Measurements from ENCODE around the gene FBRSL1.
"Not testable (repeated sequence)": the region's sequence is repeated elsewhere in the genome, so short reads cannot be mapped to it uniquely, and the experiment has no call there.

Gene FBRSL1

DNA sequence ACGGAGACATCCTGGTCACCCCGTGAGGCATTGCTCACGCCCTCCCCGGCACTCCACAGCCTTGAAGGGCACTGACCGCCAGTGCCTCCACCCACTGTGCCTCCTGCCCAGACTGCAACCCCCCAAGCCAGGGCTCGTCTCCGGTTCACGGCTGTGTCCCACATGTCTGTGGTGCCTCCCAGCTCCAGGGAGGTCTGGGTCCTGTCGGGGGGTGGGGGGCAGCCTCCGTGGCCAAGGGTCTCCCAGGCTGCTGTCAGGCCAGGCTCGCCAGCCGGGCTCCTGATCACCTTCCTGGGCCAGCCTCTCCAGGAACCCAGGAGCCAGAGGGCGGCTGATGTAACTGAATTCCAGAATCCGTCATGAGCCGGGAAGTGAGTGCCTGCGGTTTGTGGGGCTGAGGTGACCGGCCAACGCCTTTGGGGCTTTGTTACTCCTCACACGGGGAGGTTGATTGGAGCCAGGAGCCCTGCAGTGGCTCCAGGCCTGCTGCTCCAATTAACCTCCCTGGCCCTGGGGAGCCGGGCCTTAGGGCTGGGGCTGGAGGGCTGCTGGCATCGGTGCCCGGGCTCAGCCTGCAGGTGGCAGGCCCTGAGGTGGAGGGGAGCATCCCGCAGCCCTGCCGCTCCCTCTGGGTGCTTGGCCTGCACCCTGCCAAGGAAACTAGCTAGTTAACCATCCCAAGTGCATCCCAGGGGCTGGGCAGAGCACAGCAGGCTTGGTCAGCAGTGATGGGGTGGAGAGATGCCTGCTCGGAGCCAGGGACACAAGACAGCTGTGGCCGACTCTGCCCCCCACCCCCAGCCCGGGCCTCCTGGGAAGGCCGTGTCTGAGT, 36.4 kb upstream of the FBRSL1 start:
- DNase-seq (ENCODE audit: low read depth in 2 of 2) = no peak

DNA sequence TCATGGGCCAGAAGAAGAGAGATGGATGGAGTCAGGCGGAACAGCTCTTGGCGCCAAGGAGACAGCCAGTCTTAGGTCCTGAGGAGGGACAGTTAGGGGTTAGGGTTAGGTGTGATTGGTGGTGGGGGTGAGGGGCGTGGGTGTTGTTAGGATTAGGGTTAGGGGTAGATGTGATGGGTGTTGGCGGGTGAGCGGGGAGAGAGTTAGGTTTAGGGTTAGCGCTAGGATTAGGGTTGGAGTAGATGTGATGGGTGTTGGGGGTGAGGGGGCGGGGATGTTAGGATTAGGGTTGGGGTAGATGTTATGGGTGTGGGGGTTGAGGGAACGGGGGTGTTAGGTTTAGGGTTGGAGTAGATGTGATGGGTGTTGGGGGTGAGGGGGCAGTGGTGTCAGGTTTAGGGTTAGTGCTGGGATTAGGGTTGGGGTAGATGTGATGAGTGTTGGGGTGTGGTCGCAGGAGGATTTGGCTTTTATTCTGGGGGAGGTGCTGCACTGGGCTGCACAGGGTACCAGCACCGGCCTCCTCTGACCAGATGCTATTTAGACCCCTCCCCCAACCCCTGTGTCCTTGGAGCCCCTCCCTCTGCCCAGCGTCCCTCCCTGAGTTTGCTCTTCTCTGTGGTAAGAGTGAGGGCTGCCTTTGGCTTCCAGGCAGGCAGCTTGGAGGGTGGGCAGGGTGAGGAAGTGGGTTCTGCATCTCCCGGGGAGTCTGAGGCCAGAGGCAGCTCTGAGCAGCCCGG, 35.6 kb upstream of the FBRSL1 start:
- DNase-seq (ENCODE audit: low read depth in 2 of 2) = no peak

- no peak for DNase-seq (ENCODE audit: low read depth in 2 of 2)
Observed at GRCh38 chr12:132454933-132455418, 35.0 kb upstream of the FBRSL1 start.

GRCh38 chr12:132455565-132455964, 34.4 kb upstream of the FBRSL1 start:
- no peak for DNase-seq (ENCODE audit: low read depth in 2 of 2)

DNA sequence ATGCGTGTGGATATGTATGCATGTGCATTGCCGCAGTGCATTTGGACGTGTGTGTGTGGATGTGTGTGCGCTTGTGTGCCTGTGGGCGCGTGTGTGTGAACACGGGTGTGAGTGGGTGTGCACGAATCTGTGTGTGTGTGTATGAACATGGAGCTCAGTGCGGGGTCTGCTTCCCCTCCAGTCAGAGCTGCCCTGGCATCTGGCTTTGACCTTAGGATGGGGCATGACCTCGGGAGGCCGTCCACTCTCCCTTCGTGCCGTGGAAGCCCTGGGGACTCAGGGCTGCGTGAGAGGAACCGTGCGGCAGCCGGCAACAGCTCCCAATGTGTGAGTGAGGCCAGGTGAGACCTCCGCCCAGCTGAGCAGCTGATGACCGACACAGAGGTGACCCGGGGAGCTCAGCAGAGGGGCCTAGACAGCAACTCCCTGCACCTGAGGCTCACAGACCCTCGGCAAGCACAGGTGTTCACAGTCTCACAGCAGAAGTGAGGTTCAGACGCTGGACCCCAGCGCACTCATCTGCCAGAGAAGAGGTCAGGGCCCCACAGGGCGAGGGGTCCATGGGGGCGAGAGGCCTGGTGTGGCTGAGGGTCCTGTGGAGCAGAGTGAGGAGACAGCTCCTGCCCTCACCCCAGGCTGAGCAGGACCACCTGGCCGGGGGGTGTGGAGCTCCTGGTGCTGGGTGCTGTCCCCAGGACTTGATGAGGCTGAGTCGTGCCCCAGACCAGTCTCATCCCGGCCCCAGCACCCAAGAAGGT, 33.6 kb upstream of the FBRSL1 start:
- DNase-seq (ENCODE audit: low read depth in 2 of 2) = no peak

DNA sequence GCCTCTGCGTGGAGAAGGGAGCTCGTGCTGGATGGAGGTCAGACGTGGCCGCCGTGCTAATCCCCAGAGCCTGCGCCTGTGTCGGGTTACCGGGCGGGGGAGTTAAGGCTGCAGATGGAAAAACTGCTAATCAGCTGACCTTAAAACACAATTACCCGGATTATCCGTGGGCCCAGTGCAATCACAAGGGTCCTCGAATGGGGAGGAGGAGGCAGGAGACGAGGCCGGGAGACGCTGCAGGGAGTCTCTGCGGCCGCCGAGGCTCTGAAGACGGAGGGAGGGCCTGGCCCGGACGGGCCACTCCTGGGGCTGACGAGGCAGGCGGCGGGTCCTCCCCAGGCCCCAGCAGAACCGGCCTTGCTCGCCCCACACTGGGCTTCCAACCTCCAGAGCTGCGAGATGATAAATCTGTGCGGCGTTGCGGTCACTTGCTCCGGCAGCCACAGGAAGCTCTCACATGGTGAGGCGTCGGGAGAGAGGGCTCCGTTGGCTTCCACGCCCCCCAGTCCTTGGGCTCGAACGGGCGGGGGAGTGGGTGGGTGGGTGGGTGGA, 32.9 kb upstream of the FBRSL1 start:
- no peak for DNase-seq (ENCODE audit: low read depth in 2 of 2)

- no peak for DNase-seq (ENCODE audit: low read depth in 2 of 2)
Observed at GRCh38 chr12:132458441-132458840, 31.5 kb upstream of the FBRSL1 start.

DNA sequence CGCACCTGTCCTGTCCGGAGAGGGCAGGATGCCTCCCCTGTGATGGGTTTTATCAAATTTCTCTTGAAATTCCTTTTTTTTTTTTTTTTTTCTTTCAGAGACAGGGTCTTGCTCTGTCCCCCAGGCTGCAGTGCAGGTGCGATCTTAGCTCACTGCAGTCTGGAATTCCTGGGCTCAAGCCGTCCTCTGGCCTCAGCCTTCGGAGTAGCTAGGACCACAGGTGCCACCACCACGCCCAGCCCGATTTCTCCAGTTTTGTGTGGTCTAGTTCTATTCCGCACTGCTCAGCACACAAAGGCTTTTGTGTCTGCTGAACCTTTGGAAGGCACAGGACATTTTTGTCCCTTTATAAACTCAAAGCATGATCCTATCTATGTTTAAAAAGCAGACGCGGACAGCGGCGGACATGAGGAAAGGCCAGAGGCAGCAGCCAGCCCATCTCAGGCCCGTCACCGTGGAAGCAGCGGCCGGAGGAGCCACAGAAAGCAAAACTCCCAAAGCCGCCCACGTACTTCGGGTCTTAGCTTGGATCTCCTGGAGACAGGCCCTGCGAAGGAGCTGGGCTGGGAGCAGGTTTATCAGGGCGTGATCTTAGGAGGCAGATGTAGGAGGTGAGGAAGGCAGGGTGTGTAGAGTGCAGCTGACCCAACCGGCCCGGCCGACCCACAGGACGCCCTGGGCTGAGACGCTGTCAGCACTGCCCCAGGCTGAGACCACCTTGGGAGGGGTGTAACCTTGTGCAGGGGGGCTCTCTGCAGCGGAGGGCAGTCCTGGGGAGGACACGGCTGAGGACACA, 30.9 kb upstream of the FBRSL1 start:
- DNase-seq (ENCODE audit: low read depth in 2 of 2) = no peak

DNA sequence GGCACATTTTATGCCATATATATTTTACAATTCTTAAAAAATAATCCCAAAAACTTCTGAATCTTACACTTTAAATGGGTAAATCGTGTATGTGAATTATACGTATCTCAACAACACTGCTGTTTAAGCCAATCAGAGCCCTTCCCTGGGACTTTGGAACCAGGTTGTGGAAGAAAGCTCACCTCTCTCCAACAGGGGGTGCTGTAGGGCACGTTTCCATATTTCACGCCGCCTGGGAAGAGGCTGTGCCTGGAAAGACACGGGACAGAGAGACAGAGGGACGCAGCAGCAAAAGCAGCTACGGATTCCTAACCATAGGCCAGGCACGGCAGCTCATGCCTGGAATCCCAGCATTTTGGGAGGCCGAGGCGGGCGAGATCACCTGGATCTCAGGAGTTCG, 29.4 kb upstream of the FBRSL1 start:
- DNase-seq (ENCODE audit: low read depth in 2 of 2) = no peak

DNA sequence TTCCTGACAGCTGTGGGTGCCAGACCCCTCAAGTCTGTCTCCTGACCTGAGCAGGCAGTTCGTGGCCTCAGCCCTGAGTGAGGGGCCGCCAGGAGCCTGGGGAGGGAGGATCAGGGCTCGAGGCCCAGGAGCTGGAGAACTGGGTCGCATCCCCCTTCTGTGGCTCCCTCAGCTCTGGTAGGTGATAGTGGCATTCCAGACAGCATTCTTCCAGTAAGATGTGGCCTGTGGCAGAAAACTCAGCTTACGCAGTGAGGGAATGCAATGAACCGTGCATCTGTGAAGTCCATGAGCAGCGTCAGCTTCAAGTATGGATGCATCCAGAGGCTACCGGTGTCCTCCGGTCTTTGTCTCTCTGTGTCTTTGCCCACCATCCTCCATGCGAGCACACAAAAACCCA, 28.4 kb upstream of the FBRSL1 start:
- no peak for DNase-seq (ENCODE audit: low read depth in 2 of 2)

DNA sequence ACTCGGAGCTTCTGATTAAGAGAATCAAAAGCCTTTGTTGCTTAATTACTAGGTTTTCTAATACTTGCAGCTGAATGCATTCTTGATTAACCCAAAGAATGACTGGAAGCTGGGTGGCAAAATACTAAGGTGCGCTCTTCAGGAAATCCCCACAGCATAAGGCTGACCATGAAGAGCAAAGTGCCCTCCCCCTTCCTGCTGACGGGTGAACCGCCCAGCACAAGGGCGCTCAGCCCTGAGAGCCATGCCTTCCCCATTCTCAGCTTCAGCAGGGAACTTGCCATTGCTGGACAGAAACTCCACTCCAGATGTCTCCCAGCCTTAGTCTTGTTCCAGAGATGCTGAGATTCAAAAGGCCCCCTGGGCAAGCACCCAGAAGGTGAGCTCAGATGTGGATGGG, 27.2 kb upstream of the FBRSL1 start:
- no peak for DNase-seq (ENCODE audit: low read depth in 2 of 2)

DNA sequence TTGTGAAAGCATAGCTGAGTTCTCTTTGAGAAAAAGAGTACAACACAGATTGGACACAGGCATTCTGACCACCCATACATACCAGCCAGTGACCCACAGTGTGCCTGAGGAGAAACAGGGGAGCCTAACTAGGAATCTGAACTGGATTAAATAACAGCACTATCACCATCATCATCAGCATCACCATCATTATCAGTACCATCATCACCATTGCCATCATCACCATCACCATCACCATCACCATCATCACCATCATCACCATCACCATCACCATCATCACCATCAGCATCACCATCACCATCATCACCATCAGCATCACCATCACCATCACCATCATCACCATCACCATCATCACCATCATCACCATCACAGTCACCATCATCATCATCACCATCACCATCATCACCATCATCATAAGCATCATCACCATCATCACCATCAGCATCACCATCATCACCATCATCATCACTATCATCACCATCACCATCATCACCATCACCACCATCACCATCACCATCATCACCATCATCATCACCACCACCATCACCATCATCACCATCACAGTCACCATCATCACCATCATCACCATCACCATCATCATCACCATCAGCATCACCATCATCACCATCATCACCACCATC, 26.5 kb upstream of the FBRSL1 start:
- DNase-seq (ENCODE audit: low read depth in 2 of 2) = not testable (repeated sequence)

DNA sequence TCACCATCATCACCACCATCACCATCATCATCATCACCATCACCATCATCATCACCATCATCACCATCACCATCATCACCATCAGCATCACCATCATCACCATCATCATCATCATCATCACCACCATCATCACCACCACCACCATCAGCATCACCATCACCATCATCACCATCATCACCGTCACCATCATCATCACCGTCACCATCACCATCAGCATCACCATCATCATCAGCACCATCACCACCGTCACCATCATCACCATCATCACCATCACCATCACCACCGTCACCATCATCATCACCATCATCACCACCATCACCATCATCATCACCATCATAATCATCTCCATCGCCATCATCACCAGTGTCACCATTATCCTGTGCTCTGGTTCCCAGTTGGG, 25.6 kb upstream of the FBRSL1 start:
- DNase-seq (ENCODE audit: low read depth in 2 of 2) = not testable (repeated sequence)

DNA sequence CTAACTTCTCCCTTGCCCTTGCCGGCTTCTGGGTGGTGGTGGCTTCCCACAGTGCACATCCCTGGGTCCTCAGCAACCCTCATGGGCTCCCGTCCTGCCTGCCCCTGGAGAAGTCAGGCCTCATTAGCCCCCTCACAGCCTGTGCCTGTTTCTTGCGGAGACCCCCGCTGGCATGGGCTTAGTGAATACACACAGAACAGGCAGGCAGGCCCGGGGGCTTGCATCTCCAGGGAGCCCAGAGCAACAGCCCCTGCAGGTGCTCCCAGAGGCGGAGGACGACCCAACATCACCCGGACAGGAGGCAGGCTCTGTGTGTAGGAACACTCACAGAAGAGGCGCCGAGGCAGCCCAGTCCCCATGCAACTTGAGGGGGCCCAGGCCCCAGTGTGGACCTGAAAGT, 25.1 kb upstream of the FBRSL1 start:
- no peak for DNase-seq (ENCODE audit: low read depth in 2 of 2)

DNA sequence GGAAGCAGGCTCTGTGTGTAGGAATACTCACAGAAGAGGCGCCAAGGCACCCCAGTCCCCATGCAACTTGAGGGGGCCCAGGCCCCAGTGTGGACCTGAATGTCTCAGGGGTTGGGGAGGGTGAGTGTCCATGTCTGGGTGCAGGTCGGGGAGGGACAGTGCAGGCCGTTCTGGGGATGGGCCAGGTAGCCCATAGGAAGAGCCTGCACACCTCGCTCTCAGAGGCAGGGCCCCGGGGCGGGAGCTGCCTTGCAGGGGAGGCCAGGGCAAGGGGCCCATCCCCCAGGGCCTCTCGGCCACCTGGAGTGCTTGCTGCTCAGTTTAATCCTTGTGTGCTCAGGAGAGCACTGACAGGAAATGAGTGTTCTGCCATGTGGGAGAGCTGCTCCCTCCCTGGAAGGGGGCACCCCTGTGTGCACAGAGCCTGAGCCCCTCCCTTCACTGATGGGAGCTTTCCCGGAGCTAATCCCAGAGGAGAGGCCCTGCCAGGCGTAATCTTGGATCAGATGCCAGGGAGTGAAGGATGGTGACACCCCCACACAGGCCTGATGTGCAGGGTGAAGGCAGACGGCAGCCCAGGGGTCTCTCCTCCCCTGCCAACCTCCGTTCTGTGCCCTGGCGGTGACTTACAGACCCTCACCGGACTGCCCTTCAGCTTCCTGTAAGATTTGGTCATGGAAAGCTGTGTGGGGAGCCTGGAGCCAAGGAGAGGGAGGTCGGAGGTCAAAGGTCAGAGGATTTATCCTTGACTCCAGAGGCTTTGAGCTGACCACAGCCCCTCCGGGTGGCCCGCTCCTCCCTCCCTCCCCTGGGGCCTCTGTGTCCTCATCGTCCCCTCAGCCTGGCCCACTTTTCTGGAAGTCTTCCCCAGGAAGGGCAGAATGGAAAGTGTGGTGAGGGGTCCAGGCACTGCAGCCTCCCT, 24.4 kb upstream of the FBRSL1 start:
- DNase-seq (ENCODE audit: low read depth in 2 of 2) = no peak

DNA sequence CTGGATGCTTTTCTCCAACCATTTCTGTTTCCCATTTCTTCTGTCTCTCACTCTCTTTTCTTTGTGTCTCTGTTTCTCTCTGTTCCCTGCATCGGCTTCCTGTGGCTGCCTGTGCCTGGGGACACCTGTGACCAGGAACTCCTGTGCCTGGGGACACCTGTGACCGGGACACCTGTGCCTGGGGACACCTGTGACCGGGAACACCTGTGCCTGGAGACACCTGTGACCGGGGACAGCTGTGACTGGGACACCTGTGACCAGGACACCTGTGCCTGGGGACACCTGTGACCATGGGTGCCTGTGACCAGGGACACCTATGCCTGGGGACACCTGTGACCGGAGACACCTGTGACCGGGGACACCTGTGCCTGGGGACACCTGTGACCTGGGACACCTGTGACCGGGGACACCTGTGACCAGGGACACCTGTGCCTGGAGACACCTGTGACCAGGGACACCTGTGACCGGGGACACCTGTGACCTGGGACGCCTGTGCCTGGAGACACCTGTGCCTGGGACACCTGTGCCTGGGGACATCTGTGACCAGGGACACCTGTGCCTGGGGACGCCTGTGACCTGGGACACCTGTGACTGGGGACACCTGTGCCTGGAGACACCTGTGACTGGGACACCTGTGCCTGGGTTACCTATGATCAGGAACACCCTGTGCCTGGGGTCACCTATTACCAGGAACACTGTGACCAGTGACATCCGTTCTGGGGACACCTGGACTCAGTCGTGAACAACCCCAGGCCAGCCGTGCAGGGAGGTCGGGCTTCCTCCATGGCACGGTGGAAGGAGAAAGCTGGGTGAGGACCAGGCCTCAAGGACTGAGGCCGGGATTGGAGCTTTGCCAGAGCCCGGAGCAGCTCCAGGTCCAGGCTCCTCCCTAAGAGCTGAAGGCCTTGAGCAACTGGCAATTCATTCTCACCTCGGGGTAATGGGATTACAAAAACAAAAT, 23.4 kb upstream of the FBRSL1 start:
- DNase-seq (ENCODE audit: low read depth in 2 of 2) = no peak

DNA sequence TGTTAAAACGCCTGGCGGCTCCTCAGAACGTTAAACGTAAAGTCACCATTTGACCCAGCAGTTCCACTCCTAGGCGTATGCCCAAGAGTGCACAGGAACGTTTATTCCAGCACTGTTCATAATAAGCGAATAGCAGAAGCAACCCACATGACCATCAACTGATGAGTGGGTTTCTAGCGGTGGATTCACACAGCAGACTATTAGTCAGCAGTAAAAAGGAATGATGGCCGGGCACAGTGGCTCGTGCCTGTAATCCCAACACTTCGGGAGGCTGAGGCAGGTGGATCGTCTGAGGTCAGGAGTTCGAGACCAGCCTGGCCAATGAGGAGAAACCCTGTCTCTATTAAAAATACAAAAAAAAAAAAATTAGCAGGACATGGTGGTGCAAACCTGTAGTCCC, 22.4 kb upstream of the FBRSL1 start:
- DNase-seq (ENCODE audit: low read depth in 2 of 2) = no peak

- no peak for DNase-seq (ENCODE audit: low read depth in 2 of 2)
Observed at GRCh38 chr12:132469423-132469822, 20.5 kb upstream of the FBRSL1 start.

Data from stimulated activated CD4-positive, alpha-beta T cell treated with anti-CD3 and anti-CD28 coated beads, Interleukin-1b, Interleukin-23, amount 100 ng/mL, for 4 hours (primary cell).